ENCODE results near the gene BAHCC1. TPM values are rescaled to one million over a fixed set of nuclear protein-coding genes. Genes with fewer than 3 reads are reported as not detected.

The BAHCC1 gene
- total RNA-seq, 1 donor from 2014 or later, result 10.7 TPM

DNA sequence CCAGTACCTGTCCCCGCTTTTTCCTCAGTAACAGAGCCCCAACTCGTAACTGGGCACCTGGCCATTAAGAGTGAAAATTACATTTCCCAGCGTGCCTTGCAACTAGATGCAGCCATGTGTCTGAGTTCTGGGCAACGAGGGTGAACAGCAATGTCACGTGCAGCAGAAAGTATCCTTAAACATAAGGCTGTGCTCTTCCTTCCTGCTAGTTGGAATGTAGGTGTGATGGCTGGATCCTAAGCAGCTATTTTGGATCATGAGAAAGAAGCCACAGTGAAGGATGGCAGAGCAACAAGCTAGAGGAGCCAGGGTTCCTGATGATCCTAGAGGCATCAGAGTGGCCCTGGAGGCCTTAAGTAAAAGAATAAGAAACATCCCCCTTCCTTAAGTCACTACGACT, 81.4 kb downstream of the BAHCC1 start:
- Mint-ChIP-seq H3K36me3 (ENCODE audit: low read depth, unreplicated experiment) (no peaks in the 10 kb centered on the region), H3K9me3 (ENCODE audit: unreplicated experiment) (no peaks in the 10 kb centered on the region), H3K4me1 (ENCODE audit: unreplicated experiment) (no peaks in the 10 kb centered on the region), H3K4me3 (ENCODE audit: unreplicated experiment) (no peak overlapping the region), H3K27ac (ENCODE audit: unreplicated experiment) (no peak overlapping the region), H3K27me3 (ENCODE audit: unreplicated experiment) (peaks cover 17% of the 10 kb centered on the region)
- TF ChIP-seq, protein P1, sequence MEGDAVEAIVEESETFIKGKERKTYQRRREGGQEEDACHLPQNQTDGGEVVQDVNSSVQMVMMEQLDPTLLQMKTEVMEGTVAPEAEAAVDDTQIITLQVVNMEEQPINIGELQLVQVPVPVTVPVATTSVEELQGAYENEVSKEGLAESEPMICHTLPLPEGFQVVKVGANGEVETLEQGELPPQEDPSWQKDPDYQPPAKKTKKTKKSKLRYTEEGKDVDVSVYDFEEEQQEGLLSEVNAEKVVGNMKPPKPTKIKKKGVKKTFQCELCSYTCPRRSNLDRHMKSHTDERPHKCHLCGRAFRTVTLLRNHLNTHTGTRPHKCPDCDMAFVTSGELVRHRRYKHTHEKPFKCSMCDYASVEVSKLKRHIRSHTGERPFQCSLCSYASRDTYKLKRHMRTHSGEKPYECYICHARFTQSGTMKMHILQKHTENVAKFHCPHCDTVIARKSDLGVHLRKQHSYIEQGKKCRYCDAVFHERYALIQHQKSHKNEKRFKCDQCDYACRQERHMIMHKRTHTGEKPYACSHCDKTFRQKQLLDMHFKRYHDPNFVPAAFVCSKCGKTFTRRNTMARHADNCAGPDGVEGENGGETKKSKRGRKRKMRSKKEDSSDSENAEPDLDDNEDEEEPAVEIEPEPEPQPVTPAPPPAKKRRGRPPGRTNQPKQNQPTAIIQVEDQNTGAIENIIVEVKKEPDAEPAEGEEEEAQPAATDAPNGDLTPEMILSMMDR (IDR thresholded peaks at IDR 0.05; ENCODE audit: unreplicated experiment), result no peak
- DNase-seq (ENCODE audit: low spot score), result no peak

DNA sequence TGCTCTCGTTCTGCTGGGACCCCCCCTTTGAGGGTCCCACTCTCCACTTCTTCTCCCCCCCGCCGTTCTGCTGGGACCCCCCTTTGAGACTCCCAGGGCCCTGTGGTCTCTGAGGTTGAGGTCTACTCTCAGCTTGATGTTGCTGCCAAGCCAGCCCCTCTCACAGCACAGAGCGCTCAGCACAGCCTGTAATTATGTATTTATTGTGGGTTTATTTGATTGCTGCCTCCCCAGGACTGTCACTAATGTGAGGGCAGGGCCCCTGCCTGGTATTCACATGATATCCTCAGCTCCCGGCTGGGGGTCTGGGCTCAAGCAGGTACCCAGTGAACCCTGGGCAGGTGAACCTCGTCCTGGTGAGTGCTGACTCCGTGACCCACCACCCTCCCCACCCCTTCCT, 81.9 kb downstream of the BAHCC1 start:
- Mint-ChIP-seq H3K4me3 (ENCODE audit: unreplicated experiment) (peak overlapping the region; percentile 15), H3K27ac (ENCODE audit: unreplicated experiment) (no peak overlapping the region), H3K9me3 (ENCODE audit: unreplicated experiment) (no peaks in the 10 kb centered on the region), H3K4me1 (ENCODE audit: unreplicated experiment) (no peaks in the 10 kb centered on the region), H3K27me3 (ENCODE audit: unreplicated experiment) (peaks cover 20% of the 10 kb centered on the region), H3K36me3 (ENCODE audit: low read depth, unreplicated experiment) (no peaks in the 10 kb centered on the region)
- DNase-seq (ENCODE audit: low spot score), result no peak
- TF ChIP-seq, protein P1 (IDR thresholded peaks at IDR 0.05; ENCODE audit: unreplicated experiment), result no peak

DNA sequence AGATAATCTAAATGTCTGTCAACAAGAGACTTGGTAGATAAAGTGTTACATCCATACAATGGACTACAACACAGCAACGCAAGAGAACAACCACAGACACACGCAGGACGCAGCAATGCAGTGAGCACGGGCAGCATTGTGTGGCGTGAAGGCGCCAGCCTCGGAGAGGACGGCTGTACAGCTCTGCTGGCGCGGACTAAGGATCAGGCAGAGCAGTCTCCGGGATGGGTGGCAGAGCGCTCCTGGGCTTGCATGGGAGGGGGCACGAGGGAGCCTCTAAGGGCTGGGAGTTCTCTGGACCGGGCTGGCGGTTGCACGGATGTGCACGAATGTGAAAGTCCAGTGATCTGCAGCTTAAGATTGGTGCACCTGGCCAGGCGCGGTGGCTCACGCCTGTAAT, 82.9 kb downstream of the BAHCC1 start:
- H3K27me3 Mint-ChIP-seq (ENCODE audit: unreplicated experiment), result peaks cover 25% of the 10 kb centered on the region
- TF ChIP-seq, protein P1 (IDR thresholded peaks at IDR 0.05; ENCODE audit: unreplicated experiment), result no peak
- H3K36me3 Mint-ChIP-seq (ENCODE audit: low read depth, unreplicated experiment), result no peaks in the 10 kb centered on the region
- H3K4me3 Mint-ChIP-seq (ENCODE audit: unreplicated experiment), result no peak overlapping the region
- no peaks in the 10 kb centered on the region for H3K4me1 Mint-ChIP-seq (ENCODE audit: unreplicated experiment)
- DNase-seq (ENCODE audit: low spot score), result no peak
- H3K27ac Mint-ChIP-seq (ENCODE audit: unreplicated experiment), result no peak overlapping the region
- no peaks in the 10 kb centered on the region for H3K9me3 Mint-ChIP-seq (ENCODE audit: unreplicated experiment)

DNA sequence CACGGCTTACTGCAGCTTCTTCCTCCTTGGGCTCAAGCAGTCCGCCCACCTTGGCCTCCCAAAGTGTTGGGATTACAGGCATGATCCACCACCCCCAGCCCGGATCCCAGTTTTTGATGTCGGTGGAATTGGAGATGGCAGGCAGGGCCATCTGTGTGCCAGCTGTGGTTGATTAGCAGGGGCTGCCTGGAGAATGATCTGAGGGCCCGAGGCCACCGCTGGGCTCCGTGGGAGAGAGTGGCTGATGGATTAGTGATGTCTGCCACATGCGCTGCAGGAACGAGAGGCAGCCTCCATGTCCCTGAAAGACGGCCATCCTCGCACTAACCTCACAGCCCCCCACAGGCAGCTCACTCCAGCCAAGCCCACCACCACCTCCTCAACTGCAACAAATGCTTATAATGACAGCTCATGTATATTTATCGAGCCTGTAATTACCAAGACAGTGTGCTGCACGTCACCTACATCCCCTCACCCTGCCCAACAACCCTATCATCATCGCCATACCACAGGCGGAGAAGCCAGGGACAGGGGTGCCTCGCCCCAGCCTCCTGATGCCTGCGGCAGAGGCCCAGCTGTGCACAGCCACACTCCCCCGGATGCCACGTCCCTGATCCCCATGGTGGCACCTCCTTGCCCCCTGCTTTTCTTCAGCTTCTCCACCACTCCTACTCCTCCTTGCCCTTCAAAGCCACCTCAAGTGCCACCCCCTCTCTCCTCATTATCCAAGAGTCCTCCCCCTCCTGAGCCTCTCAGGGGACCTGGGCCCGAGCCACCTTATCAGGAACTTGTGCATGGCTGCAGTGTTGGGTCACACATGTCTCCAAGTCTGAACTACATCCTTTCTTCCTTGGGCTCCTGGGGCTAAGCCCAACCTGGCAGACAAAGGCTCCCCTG, 84.2 kb downstream of the BAHCC1 start:
- Mint-ChIP-seq H3K27ac (ENCODE audit: unreplicated experiment) (no peak overlapping the region), H3K36me3 (ENCODE audit: low read depth, unreplicated experiment) (no peaks in the 10 kb centered on the region), H3K9me3 (ENCODE audit: unreplicated experiment) (no peaks in the 10 kb centered on the region), H3K4me1 (ENCODE audit: unreplicated experiment) (no peaks in the 10 kb centered on the region), H3K27me3 (ENCODE audit: unreplicated experiment) (peaks cover 25% of the 10 kb centered on the region), H3K4me3 (ENCODE audit: unreplicated experiment) (no peak overlapping the region)
- TF ChIP-seq, protein P1 (IDR thresholded peaks at IDR 0.05; ENCODE audit: unreplicated experiment), result no peak
- DNase-seq (ENCODE audit: low spot score), result no peak

All from endothelial cell (in vitro differentiated cells).